Glutamatergic neuron (in vitro differentiated cells): ENCODE measurements around the gene USB1. TPM values are rescaled to one million over a fixed set of nuclear protein-coding genes. Genes with fewer than 3 reads are reported as not detected.

ENCODE experiments used
- DNase-seq: peaks from one replicate; pipeline ENCODE4 v3.0.0; 2022
- H3K27ac Mint-ChIP-seq: one replicate; pipeline ENCODE4 v1.8.0; 2020; ENCODE audit warnings: mild to moderate bottlenecking, mixed read lengths, inconsistent platforms; ENCODE audit not compliant: unreplicated experiment
- H3K27me3 Mint-ChIP-seq: one replicate; pipeline ENCODE4 v1.8.0; 2020; ENCODE audit warnings: mild to moderate bottlenecking, moderate library complexity, mixed read lengths, inconsistent platforms; ENCODE audit not compliant: unreplicated experiment
- H3K36me3 Mint-ChIP-seq: one replicate; pipeline ENCODE4 v1.8.0; 2020; ENCODE audit warnings: mild to moderate bottlenecking, mixed read lengths, inconsistent platforms; ENCODE audit not compliant: unreplicated experiment
- H3K4me1 Mint-ChIP-seq: one replicate; pipeline ENCODE4 v1.8.0; 2020; ENCODE audit warnings: mild to moderate bottlenecking, low read depth, mixed read lengths, inconsistent platforms; ENCODE audit not compliant: unreplicated experiment
- H3K4me3 Mint-ChIP-seq: one replicate; pipeline ENCODE4 v1.8.0; 2020; ENCODE audit warnings: mild to moderate bottlenecking, mixed read lengths, inconsistent platforms; ENCODE audit not compliant: unreplicated experiment
- H3K9me3 Mint-ChIP-seq: one replicate; pipeline ENCODE4 v1.8.0; 2020; ENCODE audit warnings: mild to moderate bottlenecking, moderate library complexity, mixed read lengths, inconsistent platforms; ENCODE audit not compliant: unreplicated experiment
- total RNA-seq: library from RNA; stranded (reverse); fragmentation: NEBNext Ultra II Directional; extraction: Animal tissue kit (Norgen Biotek cat#: 25700); gene quantifications from one replicate; pipeline ENCODE4 v1.2.1, GENCODE V29; 2021; ENCODE audit not compliant: unreplicated experiment
- TF ChIP-seq, protein P1 (sequence below): fragments of 200-600 bp; sonication (generic); IDR thresholded peaks from one replicate; pipeline ENCODE4 v1.5.0; 2021; ENCODE audit not compliant: partially characterized antibody, unreplicated experiment

USB1 gene
- total RNA-seq, 1 donor from 2014 or later: 107 TPM

DNA sequence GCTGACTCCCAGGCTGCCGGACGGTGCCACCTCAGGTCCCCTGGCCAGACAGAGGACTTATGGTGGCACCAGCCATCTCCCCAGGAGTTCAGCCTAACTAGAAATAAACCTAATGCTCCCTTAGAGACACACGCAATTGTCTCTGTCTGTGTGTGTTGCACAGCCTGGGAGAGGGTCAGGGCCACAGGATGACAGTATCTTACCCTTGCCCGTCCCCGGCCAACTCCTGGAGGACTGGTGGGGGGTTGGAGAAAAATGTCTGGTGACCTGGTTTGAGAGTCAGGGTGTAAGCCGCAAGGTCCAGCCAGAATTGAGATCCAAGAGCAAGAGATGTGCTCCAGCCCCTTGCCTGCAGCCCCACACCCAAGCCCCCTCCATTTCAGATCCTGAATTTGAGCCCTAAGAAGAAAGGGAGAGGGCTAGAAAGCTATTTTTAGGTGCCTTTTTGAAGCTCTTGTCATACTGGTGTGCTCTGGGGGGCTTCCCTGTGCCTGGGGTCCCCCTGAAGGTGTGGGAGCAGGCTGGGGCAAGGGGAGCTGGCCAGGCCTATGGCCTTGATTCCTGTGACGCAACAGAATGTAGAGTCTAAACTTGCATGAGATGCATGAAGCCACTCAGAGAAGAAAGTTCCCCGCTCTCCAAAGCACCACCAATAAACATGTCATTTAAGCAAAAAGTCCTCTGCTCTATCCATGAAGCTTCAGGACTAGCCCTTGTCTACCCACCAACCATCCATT is 13.6 kb upstream of the USB1 start:
- H3K27ac Mint-ChIP-seq: no peak overlapping the region
- H3K4me3 Mint-ChIP-seq: no peak overlapping the region
- H3K9me3 Mint-ChIP-seq: peaks cover 3% of the 10 kb centered on the region
- TF ChIP-seq, protein P1, sequence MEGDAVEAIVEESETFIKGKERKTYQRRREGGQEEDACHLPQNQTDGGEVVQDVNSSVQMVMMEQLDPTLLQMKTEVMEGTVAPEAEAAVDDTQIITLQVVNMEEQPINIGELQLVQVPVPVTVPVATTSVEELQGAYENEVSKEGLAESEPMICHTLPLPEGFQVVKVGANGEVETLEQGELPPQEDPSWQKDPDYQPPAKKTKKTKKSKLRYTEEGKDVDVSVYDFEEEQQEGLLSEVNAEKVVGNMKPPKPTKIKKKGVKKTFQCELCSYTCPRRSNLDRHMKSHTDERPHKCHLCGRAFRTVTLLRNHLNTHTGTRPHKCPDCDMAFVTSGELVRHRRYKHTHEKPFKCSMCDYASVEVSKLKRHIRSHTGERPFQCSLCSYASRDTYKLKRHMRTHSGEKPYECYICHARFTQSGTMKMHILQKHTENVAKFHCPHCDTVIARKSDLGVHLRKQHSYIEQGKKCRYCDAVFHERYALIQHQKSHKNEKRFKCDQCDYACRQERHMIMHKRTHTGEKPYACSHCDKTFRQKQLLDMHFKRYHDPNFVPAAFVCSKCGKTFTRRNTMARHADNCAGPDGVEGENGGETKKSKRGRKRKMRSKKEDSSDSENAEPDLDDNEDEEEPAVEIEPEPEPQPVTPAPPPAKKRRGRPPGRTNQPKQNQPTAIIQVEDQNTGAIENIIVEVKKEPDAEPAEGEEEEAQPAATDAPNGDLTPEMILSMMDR: no peak
- H3K4me1 Mint-ChIP-seq: peaks cover 3% of the 10 kb centered on the region
- H3K36me3 Mint-ChIP-seq: peaks cover 4% of the 10 kb centered on the region
- peak; percentile 5 for DNase-seq
- peaks cover 5% of the 10 kb centered on the region for H3K27me3 Mint-ChIP-seq

DNA sequence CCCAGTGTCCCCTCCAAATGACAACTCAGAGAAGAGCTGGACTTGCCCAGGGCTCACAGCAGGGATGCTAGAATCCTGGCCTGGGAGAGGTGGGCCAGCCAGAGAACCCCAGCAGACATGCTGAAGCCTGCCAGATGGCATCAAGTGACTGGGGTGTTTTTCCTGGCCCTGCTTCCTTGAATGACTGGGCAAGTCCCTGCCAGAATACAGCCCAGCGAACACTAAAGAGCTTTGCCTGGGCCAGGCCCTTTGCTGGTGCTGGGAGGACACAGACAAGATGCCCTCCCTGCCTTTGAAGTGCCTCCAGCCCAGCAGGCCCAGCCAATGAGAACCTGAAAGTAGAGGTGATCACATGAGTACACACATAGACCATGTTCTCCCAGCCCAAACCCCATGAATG is 12.3 kb upstream of the USB1 start:
- Mint-ChIP-seq H3K27ac (no peak overlapping the region), H3K9me3 (peaks cover 3% of the 10 kb centered on the region), H3K4me3 (no peak overlapping the region), H3K27me3 (peaks cover 5% of the 10 kb centered on the region), H3K36me3 (peaks cover 4% of the 10 kb centered on the region), H3K4me1 (peaks cover 3% of the 10 kb centered on the region)
- TF ChIP-seq, protein P1: no peak
- peak; percentile 8 for DNase-seq

DNA sequence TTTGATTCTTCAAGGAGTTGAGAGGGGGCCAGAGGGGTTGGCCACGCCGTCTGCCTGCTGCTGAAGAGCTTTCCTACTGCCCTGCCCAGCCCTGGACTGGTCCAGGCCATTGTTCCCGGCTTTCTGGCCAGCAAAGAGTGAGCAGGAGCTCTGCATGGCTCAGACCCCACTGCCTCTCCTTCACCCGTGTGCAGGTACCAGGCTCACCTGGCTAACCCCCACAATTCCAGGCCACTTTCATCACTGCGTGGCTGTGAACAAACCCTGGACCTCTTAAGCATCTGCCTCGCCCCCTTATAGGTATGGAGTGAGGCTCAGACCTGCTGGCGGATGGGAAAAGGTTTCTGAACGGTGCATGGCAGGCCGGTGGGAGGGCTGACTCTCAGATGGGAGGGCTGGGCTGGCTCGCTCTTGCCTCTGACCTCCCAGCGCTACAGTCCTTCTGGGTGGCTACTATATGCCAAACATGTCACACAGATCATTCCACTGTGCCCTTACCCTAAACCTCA is 9.6 kb upstream of the USB1 start:
- Mint-ChIP-seq H3K9me3 (peaks cover 6% of the 10 kb centered on the region), H3K27ac (no peak overlapping the region), H3K4me3 (no peak overlapping the region), H3K27me3 (no peaks in the 10 kb centered on the region), H3K4me1 (peaks cover 3% of the 10 kb centered on the region), H3K36me3 (peaks cover 4% of the 10 kb centered on the region)
- DNase-seq: peak; percentile 10
- TF ChIP-seq, protein P1: no peak

DNA sequence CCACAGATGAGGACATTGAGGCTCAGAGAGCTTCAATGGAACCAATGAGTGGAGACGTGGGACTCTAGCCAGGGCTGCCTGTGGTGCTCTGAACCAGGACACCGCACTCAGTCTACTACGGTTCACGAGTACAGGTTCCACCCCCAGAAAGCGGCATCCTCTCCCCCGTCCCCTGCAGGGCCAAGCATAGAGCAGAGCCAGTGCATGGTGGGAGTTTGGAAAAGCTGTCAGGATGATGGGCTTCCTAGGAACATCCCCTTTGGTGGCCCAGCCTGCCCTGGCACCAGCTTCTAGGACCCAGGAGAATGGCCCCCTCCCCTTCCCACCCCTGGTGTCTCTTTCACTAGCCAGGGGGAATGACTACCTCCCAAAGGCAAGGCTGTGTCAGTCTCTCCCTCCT is 9.1 kb upstream of the USB1 start:
- H3K36me3 Mint-ChIP-seq: peaks cover under 1% of the 10 kb centered on the region
- peaks cover 6% of the 10 kb centered on the region for H3K9me3 Mint-ChIP-seq
- H3K4me1 Mint-ChIP-seq: peaks cover 3% of the 10 kb centered on the region
- H3K27ac Mint-ChIP-seq: no peak overlapping the region
- no peak overlapping the region for H3K4me3 Mint-ChIP-seq
- H3K27me3 Mint-ChIP-seq: no peaks in the 10 kb centered on the region
- TF ChIP-seq, protein P1: no peak
- peak; percentile 8 for DNase-seq

DNA sequence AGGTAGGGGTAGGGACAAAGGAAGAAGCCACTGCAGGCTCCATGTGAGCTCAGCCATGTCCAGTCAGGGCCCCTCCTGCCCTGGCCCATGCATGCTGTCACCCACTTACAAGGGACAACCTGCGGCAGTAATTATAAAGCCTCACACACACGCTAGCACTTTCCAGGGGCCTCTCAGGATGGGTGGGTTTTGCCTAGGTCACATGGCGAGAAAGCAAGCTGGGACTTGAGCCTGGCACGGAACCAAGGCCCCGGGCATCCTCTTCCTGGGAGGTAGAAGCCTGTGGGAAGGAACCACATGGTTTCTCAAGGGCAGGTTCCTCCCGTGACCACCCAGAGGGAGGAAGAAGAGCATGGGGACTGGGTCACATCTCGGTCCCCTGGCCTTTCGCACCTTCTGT is 7.8 kb upstream of the USB1 start:
- no peak overlapping the region for H3K4me3 Mint-ChIP-seq
- no peak overlapping the region for H3K27ac Mint-ChIP-seq
- H3K9me3 Mint-ChIP-seq: peaks cover 6% of the 10 kb centered on the region
- TF ChIP-seq, protein P1: no peak
- no peaks in the 10 kb centered on the region for H3K36me3 Mint-ChIP-seq
- DNase-seq: peak; percentile 10
- no peaks in the 10 kb centered on the region for H3K27me3 Mint-ChIP-seq
- peaks cover 3% of the 10 kb centered on the region for H3K4me1 Mint-ChIP-seq
